Superior temporal gyrus (tissue), 1 donor: ENCODE results near the gene RFX1.

ENCODE experiments used
- DNase-seq: peaks from one replicate; pipeline ENCODE4 v3.0.0-alpha.2; 2016; ENCODE audit errors: extremely low spot score

Gene RFX1

GRCh38 chr19:13996928-13997630, 9.0 kb downstream of the RFX1 start:
- no peak for DNase-seq

- DNase-seq = no peak
These were observed 10.0 kb downstream of the RFX1 start for GRCh38 chr19:13995878-13996765.

- peak; percentile 24 for DNase-seq
These were observed 10.9 kb downstream of the RFX1 start for GRCh38 chr19:13995017-13995728.

GRCh38 chr19:13993590-13994300, 12.4 kb downstream of the RFX1 start:
- DNase-seq = no peak

GRCh38 chr19:13992025-13992424, 14.1 kb downstream of the RFX1 start:
- DNase-seq = no peak

GRCh38 chr19:13990085-13990484, 16.0 kb downstream of the RFX1 start:
- no peak for DNase-seq

- DNase-seq = no peak
These were observed 16.6 kb downstream of the RFX1 start for GRCh38 chr19:13989487-13989886.

- peak; percentile 10 for DNase-seq
These were observed 18.8 kb downstream of the RFX1 start for GRCh38 chr19:13987101-13987890.

GRCh38 chr19:13986348-13986904, 19.7 kb downstream of the RFX1 start:
- DNase-seq = peak; percentile 26

GRCh38 chr19:13985771-13986347, 20.3 kb downstream of the RFX1 start:
- DNase-seq = no peak

GRCh38 chr19:13984875-13985741, 21.0 kb downstream of the RFX1 start:
- DNase-seq = no peak

GRCh38 chr19:13984186-13984585, 21.9 kb downstream of the RFX1 start:
- DNase-seq = no peak

- no peak for DNase-seq
These were observed 22.8 kb downstream of the RFX1 start for GRCh38 chr19:13983213-13983889.

GRCh38 chr19:13982773-13983172, 23.3 kb downstream of the RFX1 start:
- DNase-seq = no peak

- no peak for DNase-seq
These were observed 24.1 kb downstream of the RFX1 start for GRCh38 chr19:13981988-13982501.

- DNase-seq = no peak
These were observed 24.7 kb downstream of the RFX1 start for GRCh38 chr19:13981467-13981866.

- DNase-seq = no peak
These were observed 25.1 kb downstream of the RFX1 start for GRCh38 chr19:13981021-13981420.

GRCh38 chr19:13980340-13980739, 25.8 kb downstream of the RFX1 start:
- no peak for DNase-seq
